Tibial artery (tissue), 4 donors: ENCODE measurements around the gene ITPK1.

Experiments
- DNase-seq, 2 donors: peaks; one replicate each; pipeline ENCODE4 v3.0.0-alpha.2; 2019
- H3K27ac ChIP-seq, 2 donors: fragments of 200-600 bp; sonication (generic) in 1 of 2; 1 replicate in 1 of 2; 2 replicates in 1 of 2; pipeline ENCODE4 v1.5.1; 2018 to 2019; ENCODE audit warnings: mild to moderate bottlenecking in 1 of 2
- H3K27me3 ChIP-seq, 2 donors: fragments of 200-600 bp; sonication (generic) in 1 of 2; one replicate each; pipeline versions ENCODE4 v1.5.1 to v1.6.0; 2016 to 2019
- H3K36me3 ChIP-seq, 3 donors: fragments of 200-600 bp; sonication (generic) in 2 of 3; one replicate each; pipeline ENCODE4 v1.5.1; 2016 to 2019; ENCODE audit warnings: mild to moderate bottlenecking in 2 of 3
- H3K4me1 ChIP-seq, 4 donors: fragments of 200-600 bp; sonication (generic) in 2 of 4; 1 replicate in 3 of 4; 2 replicates in 1 of 4; pipeline ENCODE4 v1.5.1; 2016 to 2019
- H3K4me3 ChIP-seq, 2 donors: fragments of 200-600 bp; sonication (generic) in 1 of 2; 1 replicate in 1 of 2; 2 replicates in 1 of 2; pipeline ENCODE4 v1.5.1; 2018 to 2019; ENCODE audit warnings: mild to moderate bottlenecking in 2 of 2
- H3K9me3 ChIP-seq, 3 donors: fragments of 200-600 bp; sonication (generic) in 1 of 3; one replicate each; pipeline ENCODE4 v1.5.1; 2016 to 2019
- intact Hi-C: fragments of 100-400 bp; cut with DNase I; formaldehyde crosslinking; loops from one replicate; pipeline ENCODE4 v1.15.0; 2023; ENCODE audit warnings: low total_unique reads
- TF ChIP-seq, protein P1 (sequence below), 2 experiments: fragments of 200-600 bp in 1 of 2; fragments of 450-650 bp in 1 of 2; IDR thresholded peaks; one replicate each; pipeline ENCODE4 v1.5.1; 2017 to 2019; ENCODE audit warnings: antibody characterized with exemption in 2 of 2, mild to moderate bottlenecking in 1 of 2, moderate library complexity in 1 of 2

ITPK1 gene

DNA sequence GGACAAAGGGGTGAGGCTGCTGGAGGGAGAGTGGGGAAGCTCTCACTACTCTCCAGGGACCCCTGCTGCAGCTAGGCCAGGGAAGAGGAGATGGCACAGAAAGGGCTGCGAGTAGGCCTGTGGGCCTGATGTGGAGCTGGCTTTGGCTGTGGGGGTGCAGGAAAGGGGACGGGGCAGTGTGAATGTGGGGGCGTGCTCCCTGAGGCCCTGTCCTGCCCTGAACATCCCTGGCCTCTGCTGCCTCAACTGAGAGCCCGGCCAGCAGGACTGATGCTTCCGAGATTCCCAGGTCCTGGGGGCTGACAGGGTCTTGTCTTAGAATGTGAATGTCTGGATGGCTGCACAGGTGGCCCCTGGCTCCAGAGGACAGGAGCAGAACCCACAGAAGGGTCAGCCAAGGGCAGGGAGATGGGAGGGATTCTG lies 128.6 kb downstream of the ITPK1 start:
- Histone ChIP-seq H3K27ac (peak overlapping the region; percentile 67 to 72), H3K4me3 (no peak overlapping the region), H3K4me1 (peaks cover 0 to 48% (median 30%) of the 10 kb centered on the region in 4 donors), H3K9me3 (no peaks in the 10 kb centered on the region), H3K36me3 (peaks cover 0 to 17% (median 7%) of the 10 kb centered on the region in 3 donors), H3K27me3 (no peaks in the 10 kb centered on the region)
- intact Hi-C loops, result no loop called here
- no peak for DNase-seq
- TF ChIP-seq, protein P1, sequence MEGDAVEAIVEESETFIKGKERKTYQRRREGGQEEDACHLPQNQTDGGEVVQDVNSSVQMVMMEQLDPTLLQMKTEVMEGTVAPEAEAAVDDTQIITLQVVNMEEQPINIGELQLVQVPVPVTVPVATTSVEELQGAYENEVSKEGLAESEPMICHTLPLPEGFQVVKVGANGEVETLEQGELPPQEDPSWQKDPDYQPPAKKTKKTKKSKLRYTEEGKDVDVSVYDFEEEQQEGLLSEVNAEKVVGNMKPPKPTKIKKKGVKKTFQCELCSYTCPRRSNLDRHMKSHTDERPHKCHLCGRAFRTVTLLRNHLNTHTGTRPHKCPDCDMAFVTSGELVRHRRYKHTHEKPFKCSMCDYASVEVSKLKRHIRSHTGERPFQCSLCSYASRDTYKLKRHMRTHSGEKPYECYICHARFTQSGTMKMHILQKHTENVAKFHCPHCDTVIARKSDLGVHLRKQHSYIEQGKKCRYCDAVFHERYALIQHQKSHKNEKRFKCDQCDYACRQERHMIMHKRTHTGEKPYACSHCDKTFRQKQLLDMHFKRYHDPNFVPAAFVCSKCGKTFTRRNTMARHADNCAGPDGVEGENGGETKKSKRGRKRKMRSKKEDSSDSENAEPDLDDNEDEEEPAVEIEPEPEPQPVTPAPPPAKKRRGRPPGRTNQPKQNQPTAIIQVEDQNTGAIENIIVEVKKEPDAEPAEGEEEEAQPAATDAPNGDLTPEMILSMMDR (IDR thresholded peaks at IDR 0.05), result no peak

DNA sequence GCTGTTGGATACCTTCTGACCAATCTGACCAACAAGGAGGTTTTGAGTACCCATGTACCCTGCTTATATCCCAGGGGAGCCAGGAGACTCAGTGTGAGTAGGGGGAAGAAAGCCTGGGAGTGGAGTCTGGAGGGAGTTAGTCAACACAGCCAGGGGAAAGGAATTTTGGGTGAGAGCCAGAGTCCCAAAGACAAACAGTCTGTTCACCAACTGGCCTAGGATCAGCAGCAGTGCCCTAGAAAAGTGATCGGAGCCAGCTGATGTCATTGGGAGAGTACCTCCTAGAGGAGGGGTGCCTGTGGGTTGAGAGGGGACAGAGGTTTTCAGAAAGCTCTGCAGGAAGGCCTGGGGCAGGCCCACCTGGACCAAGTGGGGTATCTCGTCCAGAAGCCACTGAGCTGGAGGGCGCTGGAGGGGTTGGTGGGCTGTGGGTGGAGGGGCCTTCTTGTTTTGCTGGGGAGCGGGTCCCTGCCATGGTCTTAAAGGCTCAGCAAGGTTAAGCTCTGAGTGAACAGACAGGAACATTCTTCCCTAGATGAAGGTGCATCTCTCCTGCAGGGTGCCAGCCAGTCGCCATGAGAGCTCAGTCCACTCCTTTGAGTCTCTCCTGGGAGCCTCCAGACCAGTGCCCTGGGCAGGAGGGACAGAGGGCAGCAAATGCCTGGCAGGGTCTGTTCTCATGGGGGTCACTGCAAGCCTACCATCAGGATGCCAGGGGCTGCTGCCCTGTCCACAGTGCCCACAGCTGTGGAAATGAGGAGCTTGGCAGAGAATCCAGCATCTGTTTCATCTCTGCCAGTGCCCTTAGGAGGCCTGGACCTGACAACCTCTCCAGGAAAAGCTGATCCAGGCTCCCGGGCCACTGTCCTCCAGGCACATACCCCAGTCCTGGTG lies 129.2 kb downstream of the ITPK1 start:
- peak overlapping the region; percentile 67 to 72 for H3K27ac ChIP-seq
- H3K9me3 ChIP-seq, result no peaks in the 10 kb centered on the region
- TF ChIP-seq, protein P1 (IDR thresholded peaks at IDR 0.05), result no peak
- intact Hi-C loops, result no loop called here
- DNase-seq, result peak; percentile 64 to 90
- H3K36me3 ChIP-seq, result peaks cover 0 to 16% (median 4%) of the 10 kb centered on the region in 3 donors
- no peaks in the 10 kb centered on the region for H3K27me3 ChIP-seq
- no peak overlapping the region for H3K4me3 ChIP-seq
- H3K4me1 ChIP-seq, result peaks cover 0 to 48% (median 30%) of the 10 kb centered on the region in 4 donors

DNA sequence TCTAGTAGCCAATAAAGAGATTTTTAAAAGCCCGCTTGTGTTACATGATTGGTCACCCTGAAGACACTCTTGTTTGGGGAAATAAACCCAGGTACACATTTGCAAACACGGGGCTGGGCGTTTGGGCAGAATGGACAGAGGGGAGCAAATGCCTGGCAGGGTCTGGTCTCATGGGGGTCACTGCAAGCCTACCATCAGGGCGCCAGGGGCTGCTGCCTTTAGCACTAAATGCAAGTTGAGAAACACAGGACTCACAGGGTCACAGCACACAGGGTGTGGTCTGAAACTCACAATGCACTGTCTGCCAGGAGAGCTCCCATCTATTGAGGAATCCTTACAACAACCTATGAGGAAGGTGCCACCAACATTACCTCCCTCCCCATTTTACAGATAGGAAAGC lies 130.2 kb downstream of the ITPK1 start:
- Histone ChIP-seq H3K9me3 (no peaks in the 10 kb centered on the region), H3K36me3 (peaks cover 0 to 7% (median 4%) of the 10 kb centered on the region in 3 donors), H3K27me3 (no peaks in the 10 kb centered on the region), H3K4me3 (no peak overlapping the region), H3K4me1 (peaks cover 0 to 48% (median 30%) of the 10 kb centered on the region in 4 donors), H3K27ac (peak overlapping the region; percentile 67 to 72)
- TF ChIP-seq, protein P1 (IDR thresholded peaks at IDR 0.05), result no peak
- intact Hi-C loops, result no loop called here
- no peak for DNase-seq

DNA sequence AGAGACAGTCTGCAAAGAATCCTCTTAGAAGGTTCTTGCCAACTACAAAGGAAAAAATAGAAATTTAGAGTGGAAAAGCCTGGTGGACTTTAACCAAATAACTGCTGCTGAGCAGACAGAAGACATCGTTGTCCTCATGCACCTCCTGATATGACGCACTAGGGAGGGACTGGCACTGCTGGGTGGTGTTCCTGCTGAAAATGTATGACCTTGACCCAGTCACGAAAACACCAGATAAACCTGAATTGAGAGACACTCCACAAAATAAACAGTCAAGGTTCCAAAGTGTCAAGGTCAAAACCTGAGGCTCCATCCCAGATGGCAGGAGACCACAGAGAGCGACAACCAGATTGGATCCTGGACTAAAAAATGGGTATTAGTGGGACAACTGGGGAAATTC lies 130.8 kb downstream of the ITPK1 start:
- TF ChIP-seq, protein P1 (IDR thresholded peaks at IDR 0.05), result no peak
- Histone ChIP-seq H3K4me3 (no peak overlapping the region), H3K27ac (peak overlapping the region; percentile 67 to 72), H3K9me3 (no peaks in the 10 kb centered on the region), H3K27me3 (no peaks in the 10 kb centered on the region), H3K36me3 (peaks cover 0 to 5% (median 4%) of the 10 kb centered on the region in 3 donors), H3K4me1 (peaks cover 0 to 48% (median 30%) of the 10 kb centered on the region in 4 donors)
- intact Hi-C loops, result no loop called here
- DNase-seq, result no peak

DNA sequence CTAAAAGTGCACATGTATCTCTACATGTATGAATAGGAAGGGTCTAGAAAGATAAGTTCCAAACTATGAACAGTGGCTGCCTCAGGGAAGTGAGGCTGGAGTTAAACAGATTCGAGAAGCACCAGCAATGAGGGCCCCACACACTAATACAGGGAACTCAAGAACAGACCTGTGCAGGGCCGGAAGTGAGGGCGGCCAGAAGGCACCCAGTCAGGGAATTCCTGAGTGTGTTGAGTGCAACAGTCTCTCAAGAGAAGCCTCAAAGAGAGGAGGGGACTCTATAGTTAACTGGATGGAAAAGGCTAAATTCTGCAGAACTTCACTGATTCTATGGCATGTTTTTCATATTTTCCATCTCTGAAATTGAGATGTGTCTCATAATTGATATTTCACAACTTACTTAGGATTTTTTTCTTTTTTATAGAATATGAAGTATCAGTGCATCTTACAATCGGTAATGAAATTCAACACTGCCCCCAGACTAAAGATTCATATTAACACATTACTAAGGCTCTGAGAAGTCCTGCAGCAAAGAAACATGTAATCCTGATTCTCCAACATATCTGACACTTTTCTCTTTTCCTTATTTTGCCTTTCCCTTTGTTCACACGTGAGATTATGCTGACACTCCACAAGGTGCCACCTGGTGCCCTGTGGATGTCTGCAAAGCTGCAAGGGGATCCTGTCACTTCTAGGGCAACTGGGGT lies 131.5 kb downstream of the ITPK1 start:
- TF ChIP-seq, protein P1 (IDR thresholded peaks at IDR 0.05), result no peak
- intact Hi-C loops, result no loop called here
- DNase-seq, result no peak
- H3K36me3 ChIP-seq, result peaks cover 0 to 2% (median 0%) of the 10 kb centered on the region in 3 donors
- H3K27ac ChIP-seq, result peak overlapping the region in 1 of 2 donors; percentile 72
- peaks cover 0 to 48% (median 30%) of the 10 kb centered on the region in 4 donors for H3K4me1 ChIP-seq
- no peaks in the 10 kb centered on the region for H3K9me3 ChIP-seq
- no peaks in the 10 kb centered on the region for H3K27me3 ChIP-seq
- H3K4me3 ChIP-seq, result no peak overlapping the region
